ENCODE data around the gene SUN5.
A peak's percentile ranks its signal among the peaks of the same experiment; 100 is the strongest.
"Not testable (repeated sequence)": the region's sequence is repeated elsewhere in the genome, so short reads cannot be mapped to it uniquely, and the experiment has no call there.

Gene SUN5

GRCh38 chr20:32975698-32976674 is 28.2 kb downstream of the SUN5 start:
- no peak for DNase-seq

GRCh38 chr20:32975121-32975520 is 29.1 kb downstream of the SUN5 start:
- peak in 1 of 2 donors; percentile 5 for DNase-seq

GRCh38 chr20:32974204-32975064 is 29.8 kb downstream of the SUN5 start:
- not testable (repeated sequence) for DNase-seq

DNA sequence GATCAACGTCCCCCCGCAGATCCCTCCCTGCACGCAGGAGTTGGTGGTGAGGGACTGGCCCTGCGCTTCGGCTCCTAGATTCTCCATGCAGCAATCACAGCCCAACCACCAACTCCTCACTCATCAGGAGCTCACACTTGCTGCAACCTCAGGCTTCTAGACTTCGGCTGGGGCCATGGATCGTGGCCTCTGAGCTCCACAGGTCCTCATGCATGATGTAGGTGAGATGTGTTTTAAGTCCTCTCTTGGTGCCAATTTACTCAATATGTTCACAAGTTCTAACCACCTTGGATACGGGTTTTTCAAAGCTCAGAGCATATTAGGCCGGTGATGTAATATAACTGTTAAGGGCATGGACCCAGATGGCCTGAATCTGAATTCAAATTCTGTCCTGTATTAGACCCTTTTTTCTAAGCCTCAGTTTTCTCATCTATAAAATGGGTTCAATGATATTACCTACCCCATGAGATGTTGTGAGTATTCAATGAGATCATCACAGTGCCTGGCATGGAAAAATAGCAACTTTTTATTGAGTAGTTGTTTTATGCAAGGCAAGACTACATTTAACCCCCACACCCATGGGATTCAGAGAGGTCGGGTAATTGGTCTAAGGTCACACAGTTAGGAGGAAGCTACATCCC is 31.0 kb downstream of the SUN5 start:
- no peak for DNase-seq

DNA sequence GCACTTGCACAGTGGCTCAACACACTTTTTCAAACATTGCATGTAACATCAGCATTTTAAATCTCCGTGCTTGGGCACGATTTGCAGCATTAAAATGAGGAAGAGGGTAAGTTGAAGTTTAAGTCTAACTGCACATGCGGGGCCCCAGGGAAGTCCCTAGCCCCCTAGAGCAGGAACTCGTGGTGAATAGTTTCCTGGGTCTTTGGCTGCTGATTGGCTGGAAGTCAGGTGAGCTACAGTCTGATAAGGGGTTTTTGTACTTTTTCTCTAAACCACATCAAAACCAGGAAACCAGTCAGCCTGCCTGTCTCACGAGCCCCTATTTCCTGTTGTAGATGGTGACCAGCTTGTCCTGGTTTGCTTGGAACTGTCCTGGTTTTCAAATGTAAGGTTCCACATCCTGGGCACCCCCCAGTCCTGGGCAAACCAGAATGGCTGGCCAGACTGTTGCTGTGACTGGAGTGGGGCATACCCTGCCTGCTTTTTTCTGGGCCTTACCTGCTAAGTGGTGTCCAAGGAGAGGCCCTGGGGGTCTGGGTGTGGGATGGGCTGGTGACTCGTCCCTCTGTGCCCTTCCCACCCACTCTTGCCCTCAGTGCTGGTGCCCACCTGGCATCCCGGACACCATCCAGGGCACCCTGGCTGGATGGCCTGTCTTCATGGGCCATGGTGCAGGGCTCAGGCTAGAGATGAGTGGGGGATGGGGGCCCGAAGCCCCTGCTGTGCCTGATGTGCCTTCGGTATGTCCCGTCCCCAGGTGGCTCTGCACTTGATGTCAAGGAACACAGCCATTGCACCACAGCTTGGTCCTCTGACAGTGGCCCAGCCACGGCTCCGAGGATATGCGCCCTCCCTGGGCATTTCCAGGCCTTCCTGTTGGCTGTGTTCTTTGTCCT is 31.8 kb downstream of the SUN5 start:
- DNase-seq = peak; percentile 93 to 95

- peak in 1 of 2 donors; percentile 50 for DNase-seq
Measured at GRCh38 chr20:32971703-32972161, 32.5 kb downstream of the SUN5 start.

DNA sequence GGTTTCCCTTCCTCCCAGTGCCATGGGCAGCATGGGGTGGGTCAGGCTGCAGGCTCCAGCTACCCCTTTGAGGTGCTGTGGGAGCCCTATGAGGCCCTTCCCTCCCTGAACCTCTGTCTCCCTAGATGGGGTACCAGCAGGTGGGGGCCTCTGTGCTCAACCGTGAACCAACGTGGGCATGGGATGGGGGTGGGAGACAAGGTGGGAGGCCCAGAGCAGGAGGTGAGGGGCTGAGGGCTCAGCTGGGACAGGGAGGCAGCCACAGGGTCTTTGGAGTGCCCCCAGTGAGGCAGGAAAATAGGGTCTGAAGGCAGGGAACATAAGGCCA is 33.3 kb downstream of the SUN5 start:
- no peak for DNase-seq

DNA sequence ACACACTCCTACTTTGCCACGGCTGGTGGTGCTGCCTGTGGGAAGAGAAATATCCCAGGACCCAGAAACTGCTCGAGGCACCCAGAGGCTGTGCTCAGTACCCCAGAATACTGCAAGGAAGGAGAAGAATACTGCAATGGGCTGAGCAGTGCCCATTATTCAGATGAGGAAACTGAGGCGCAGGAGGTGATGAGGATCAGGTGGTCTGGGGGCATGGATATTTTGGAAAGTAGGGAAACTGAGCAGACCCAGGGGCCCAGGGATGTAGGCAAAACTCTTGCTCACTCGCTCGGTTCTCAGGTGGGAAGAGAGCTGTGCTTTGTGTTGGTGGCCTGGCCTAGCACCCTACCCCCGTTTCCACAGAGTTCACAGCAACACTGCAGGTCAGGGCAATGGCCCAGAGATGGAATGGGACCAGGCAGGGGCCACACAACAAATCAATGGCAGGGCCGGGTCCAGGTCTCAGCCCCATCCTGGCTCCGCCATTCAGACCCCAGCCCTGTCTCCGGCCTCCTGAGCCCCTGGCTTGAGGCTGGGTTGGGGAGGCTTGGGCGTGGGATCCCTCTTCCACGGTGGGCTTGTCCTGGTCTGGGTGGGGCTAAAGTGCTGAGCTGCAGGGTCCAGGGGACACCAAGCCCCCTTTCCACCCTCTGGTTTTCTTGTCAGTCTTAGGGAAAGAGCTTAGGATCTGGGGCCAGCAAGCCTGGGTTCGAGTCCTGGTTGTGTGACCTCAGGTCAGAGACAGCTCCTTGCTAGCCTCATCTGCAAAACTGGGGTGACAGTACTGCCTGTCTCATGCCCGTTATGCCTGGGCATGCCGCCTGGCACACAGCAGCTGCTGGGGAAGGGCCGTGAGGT is 33.9 kb downstream of the SUN5 start:
- peak in 1 of 2 donors; percentile 8 for DNase-seq

DNA sequence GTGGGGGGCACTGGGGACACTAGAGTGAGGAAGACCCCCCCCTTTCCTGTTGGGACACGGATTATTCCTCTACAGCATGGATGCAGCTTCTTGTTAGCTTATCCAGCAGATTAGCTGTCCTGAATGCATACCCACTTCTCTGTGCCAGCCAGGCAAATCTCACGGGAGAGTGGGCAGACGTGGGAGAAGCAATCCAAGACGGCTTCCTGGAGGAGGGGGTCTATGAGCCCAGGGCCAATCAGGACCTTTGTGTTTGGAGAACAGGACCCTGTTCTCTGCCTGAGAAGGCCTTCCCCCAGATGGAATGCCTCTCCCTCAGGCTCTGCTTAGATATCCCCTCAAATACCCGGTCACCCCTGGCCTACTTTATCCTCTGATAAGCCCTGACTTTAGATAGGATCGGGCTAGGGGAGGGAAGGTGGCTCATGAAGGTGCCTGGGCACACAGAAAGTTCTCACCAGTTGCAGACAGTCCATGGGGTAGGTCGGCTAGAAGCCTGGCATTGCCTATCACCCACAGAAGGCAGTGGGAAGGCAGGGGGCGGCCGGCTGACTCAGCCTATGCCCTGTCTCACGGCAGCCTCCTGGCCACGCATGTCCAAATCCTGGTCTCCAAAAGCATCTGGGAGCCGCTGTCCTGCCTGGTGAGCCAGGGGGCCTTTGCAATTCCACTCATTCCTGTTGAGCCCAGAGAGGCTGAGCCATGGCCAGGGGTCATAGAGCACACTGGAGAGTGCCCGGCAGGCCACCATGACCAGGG is 34.7 kb downstream of the SUN5 start:
- peak in 1 of 2 donors; percentile 5 for DNase-seq

DNA sequence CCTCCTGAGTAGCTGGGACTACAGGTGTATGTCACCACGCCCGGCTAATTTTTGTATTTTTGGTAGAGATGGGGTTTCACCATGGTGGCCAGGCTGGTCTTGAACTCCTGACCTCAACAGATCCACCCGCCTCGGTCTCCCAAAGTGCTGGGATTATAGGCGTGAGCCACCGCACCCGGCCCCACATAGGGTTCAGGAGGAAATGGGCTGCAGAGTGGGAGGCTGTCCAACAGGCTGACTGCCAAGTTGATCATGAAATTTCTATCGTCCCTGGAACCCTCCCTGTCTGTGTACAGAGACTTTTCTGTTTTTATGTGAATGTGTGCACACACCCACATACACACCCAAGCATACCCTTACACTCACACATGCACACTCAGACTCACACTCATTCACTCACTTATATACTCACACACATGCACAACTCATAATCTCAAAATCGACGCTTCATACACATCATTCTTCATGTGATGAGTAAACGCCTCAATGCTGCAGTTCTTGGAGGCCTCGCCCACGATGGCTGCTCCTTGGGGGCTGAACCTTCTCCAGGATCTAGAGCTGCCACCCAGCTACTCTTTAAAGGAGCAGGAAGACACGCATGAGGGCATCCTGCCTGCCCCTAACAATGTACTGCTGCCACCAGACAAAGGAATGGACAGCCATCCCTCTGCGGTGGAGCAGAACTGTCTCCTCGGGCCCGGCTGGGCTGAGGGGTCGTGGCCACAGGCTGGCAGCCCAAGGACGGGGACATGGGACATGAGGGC is 35.6 kb downstream of the SUN5 start:
- peak in 1 of 2 donors; percentile 10 for DNase-seq

GRCh38 chr20:32967961-32968457 is 36.2 kb downstream of the SUN5 start:
- peak; percentile 72 to 76 for DNase-seq

DNA sequence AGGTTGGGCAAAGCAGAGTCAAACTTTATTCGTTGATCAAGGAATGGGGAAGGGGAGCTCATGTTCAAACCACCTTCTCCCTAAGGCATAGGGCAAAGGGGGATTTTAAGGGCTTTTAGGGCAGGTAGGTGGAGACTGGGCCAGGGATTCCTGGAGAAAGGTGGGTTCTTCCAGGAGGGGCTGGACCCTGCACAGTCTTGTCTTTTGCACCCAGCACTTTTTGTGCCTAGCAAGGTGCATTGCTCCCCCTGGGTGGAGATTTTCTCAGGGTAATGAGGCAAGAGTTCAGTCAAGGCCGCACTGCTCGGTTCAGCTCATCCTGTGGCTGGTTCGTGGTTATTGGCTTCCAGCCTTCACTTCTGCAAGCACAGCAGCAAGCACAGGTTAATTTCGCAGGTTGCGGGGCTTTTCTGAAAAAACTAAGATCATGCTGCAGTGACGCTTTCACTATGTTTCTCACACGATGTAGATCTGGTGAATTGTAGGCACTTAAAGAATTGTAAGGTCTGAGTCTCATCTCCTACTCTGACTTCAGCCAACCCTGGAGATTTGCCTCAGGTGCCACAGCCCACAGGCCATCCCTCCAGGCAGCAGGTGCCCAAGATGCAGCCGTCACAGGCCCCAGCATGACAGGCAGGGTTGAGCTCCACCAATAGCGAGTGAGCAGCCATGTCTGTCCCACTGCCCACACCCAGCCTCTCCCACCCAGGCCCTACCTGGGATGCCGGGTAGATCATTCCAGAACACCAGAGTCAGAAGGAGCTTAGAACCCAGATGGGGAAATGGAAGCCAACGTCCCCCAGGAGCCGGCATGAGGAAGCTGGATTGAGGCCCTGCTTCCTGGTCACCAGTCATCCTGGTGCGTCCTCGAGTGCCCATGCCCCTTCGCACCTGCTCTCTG is 37.1 kb downstream of the SUN5 start:
- peak; percentile 64 to 73 for DNase-seq

- peak in 1 of 2 donors; percentile 9 for DNase-seq
Measured at GRCh38 chr20:32966382-32966781, 37.9 kb downstream of the SUN5 start.

DNA sequence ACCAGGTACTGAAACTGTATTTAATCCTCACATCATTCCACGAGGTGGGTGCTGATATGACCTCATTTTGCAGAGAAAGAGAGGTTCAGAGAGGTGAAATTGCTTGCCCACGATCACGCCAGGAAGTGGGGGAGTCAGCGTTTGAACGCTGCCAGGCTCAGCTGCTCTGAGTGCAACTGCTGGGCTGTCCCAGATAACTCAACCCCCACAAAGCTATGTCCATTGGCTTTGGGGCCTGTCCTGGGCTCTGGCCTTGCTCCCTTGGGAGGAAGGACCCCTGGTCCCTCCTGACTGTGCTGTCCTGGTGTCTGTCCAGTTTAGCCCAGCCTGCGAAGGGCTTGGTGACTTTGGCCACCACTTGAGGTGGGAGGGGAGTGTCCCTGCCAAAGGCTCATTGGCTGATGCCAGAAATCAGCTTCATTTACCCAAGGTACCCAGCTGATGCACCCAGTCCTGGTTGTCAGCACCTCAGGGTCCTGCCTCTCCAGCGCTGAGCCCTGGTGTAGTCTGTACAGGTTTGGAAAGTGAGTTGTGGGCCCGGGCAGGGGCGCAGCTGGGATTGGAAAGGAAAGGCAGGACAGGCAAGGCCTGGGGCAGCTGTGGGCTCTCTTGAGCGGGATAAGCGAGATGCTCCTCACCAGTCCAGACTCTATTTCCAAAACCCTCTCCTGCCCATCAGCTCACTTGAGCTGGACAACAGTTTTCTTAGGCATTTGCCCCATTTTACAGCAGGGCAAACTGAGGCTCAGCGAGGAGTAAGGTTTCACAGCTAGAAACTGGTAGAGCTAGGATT is 38.5 kb downstream of the SUN5 start:
- DNase-seq = peak; percentile 28 to 49

- no peak for DNase-seq
Measured at GRCh38 chr20:32965115-32965514, 39.1 kb downstream of the SUN5 start.

DNA sequence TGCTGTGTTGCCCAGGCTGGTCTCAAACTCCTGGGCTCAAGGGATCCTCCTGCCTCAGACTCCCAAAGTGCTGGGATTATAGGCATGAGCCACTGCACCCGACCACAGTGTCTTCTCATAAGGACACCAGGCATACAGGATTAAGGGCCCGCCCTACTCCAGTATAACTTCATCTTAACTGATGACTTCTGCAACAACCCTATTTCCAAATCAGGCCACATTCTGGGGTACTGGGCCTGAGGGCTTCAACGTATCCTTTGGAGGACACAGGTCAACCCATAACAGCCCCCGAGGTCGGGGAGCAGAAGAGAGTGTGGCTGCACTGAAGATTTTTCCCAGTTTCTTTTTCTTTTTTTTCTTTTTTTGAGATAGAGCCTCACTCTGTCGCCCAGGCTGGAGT is 39.7 kb downstream of the SUN5 start:
- DNase-seq = no peak

GRCh38 chr20:32963176-32963575 is 41.1 kb downstream of the SUN5 start:
- no peak for DNase-seq

All from CD4-positive, alpha-beta T cell treated with Interleukin-4 for 1 hour (primary cell).